Measurements from ENCODE around the gene ATP6V1B1.

ATP6V1B1 gene

DNA sequence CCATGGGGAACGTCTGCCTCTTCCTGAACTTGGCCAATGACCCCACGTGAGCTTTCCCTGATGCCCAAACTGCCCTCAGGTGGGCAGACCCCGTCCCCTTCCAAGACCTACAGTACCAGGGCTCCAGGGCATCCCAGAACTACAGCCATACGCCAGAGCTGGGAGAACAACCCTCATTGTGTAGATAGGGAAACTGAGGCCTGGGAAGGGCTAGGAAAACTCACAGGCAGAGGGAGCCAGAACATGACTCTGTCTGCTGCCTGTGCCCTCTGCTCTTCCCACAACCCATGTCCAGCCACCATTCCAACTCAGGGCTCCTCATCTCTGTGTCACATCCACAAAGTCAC is 25.9 kb downstream of the ATP6V1B1 start:
- peaks cover 12% of the 10 kb centered on the region for H3K27me3 ChIP-seq (ENCODE audit: insufficient read depth, low read depth, severe bottlenecking)
- no peak for TF ChIP-seq CTCF (IDR thresholded peaks at IDR 0.05; ENCODE audit: low read depth, low read length)
- no peak for DNase-seq
- no peak overlapping the region for H3K27ac ChIP-seq
- no peaks in the 10 kb centered on the region for H3K9me3 ChIP-seq (ENCODE audit: severe bottlenecking)
- H3K4me3 ChIP-seq (ENCODE audit: low read depth, low read length) = no peak overlapping the region
- H3K36me3 ChIP-seq = no peaks in the 10 kb centered on the region

GRCh38 chr2:70962211-70962884 is 26.6 kb downstream of the ATP6V1B1 start:
- Histone ChIP-seq H3K9me3 (ENCODE audit: severe bottlenecking) (no peaks in the 10 kb centered on the region), H3K4me3 (ENCODE audit: low read depth, low read length) (no peak overlapping the region), H3K27ac (no peak overlapping the region), H3K36me3 (no peaks in the 10 kb centered on the region), H3K27me3 (ENCODE audit: insufficient read depth, low read depth, severe bottlenecking) (peaks cover 12% of the 10 kb centered on the region)
- TF ChIP-seq CTCF (IDR thresholded peaks at IDR 0.05; ENCODE audit: low read depth, low read length) = no peak
- no peak for DNase-seq

DNA sequence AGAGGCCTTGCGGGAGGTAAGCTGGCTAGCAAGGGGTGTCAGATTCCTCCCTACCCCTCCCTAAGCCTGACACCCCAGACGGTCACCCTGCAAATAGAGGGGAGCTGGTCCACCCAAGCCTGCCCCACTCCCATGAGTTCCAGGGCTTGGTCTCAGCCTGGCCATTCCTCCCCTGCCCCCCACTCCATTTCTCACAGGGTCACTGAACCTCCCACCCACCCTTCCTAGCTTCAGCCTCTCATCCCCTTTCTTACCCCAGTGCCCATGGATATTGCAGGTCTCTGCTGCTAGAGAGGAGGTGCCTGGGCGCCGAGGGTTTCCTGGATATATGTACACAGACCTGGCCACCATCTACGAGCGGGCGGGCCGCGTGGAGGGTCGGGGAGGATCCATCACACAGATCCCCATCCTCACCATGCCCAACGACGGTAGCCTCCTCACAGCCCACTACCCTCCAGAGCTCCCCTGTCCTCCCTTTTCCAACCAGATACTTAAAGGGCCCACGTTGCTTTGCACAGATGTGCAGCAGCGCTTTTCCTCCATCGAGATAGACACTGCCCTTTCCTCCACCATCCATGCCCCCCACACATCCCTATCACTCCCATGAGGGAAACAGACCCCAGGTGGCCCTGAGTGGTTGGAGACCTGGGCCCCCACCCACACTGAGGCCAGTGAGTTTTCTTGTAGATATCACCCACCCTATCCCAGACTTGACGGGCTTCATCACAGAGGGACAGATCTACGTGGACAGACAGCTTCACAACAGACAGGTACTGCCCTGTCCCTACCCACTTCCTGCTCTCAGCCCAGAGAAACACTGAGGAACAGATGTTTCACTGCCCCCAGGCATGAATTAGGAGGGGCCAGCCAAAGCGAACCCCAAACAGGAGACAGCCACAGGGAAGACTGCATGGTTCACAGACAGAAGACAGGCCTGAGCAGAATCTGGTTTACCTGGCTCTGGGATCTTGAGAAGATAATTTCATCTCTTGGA is 27.5 kb downstream of the ATP6V1B1 start:
- TF ChIP-seq CTCF (IDR thresholded peaks at IDR 0.05; ENCODE audit: low read depth, low read length) = no peak
- Histone ChIP-seq H3K4me3 (ENCODE audit: low read depth, low read length) (no peak overlapping the region), H3K36me3 (no peaks in the 10 kb centered on the region), H3K9me3 (ENCODE audit: severe bottlenecking) (no peaks in the 10 kb centered on the region), H3K27ac (no peak overlapping the region), H3K27me3 (ENCODE audit: insufficient read depth, low read depth, severe bottlenecking) (peaks cover 12% of the 10 kb centered on the region)
- DNase-seq = no peak

DNA sequence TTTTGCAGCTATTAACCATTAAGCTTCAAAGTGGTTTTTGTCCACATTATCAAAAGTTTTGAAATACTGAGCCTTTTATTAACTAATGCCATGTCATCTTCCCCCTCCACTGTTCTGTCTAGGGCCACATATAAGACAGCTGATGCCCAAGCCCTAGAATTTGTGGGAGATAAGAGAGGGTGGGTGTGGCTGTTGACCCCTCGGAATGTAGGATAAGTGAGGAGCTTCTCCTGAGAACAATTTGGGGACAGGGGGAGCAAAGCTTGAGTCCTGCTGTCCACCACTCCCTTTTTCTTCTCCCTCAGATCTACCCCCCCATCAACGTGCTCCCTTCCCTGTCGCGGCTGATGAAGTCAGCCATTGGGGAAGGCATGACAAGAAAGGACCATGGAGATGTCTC is 28.4 kb downstream of the ATP6V1B1 start:
- no peak overlapping the region for H3K4me3 ChIP-seq (ENCODE audit: low read depth, low read length)
- no peak for DNase-seq
- no peaks in the 10 kb centered on the region for H3K36me3 ChIP-seq
- no peaks in the 10 kb centered on the region for H3K9me3 ChIP-seq (ENCODE audit: severe bottlenecking)
- no peak for TF ChIP-seq CTCF (IDR thresholded peaks at IDR 0.05; ENCODE audit: low read depth, low read length)
- no peak overlapping the region for H3K27ac ChIP-seq
- peaks cover 12% of the 10 kb centered on the region for H3K27me3 ChIP-seq (ENCODE audit: insufficient read depth, low read depth, severe bottlenecking)

DNA sequence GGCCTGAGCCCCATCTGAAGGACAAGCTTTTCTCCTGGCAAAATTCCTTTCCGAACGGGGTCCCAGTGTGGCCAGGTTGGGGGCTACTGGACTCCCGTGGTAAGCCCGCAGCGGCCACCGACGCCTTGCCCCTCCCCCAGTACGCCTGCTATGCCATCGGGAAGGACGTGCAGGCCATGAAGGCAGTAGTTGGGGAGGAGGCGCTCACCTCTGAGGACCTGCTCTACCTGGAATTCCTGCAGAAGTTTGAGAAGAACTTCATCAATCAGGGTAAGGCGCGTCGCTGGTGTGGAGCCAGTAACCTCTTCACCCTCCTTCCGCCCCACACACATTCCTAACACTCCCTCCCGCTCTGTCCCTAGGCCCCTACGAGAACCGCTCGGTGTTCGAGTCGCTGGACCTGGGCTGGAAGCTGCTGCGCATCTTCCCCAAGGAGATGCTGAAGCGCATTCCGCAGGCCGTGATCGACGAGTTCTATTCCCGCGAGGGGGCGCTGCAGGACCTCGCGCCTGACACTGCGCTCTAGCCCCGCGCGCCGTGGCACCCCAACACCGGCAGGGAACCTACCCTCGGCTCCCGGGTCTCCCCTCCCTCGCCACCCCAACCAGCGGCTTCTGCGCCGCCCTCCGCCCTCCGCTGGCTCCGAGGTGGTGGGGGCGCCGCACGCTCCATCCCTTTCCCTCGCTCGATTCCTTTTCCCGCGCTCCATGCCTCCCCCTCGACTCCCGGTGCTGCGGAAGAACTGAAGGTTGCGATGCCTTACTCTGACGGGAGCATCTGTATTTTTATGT is 29.1 kb downstream of the ATP6V1B1 start:
- peak; percentile 97 for TF ChIP-seq CTCF (IDR thresholded peaks at IDR 0.05; ENCODE audit: low read depth, low read length)
- H3K36me3 ChIP-seq = no peaks in the 10 kb centered on the region
- H3K27me3 ChIP-seq (ENCODE audit: insufficient read depth, low read depth, severe bottlenecking) = peaks cover 12% of the 10 kb centered on the region
- no peaks in the 10 kb centered on the region for H3K9me3 ChIP-seq (ENCODE audit: severe bottlenecking)
- DNase-seq = peak; percentile 88
- peak overlapping the region; percentile 50 for H3K4me3 ChIP-seq (ENCODE audit: low read depth, low read length)
- H3K27ac ChIP-seq = 0 out of 2 replicates have a peak overlapping the region, but pooled peaks have one; percentile 31
